ENCODE measurements around the gene UBL4B. TPM values are rescaled to one million over a fixed set of nuclear protein-coding genes. Genes with fewer than 3 reads are reported as not detected.

Gene UBL4B
- total RNA-seq, 2 experiments from 2014 or later: not detected

GRCh38 chr1:110111081-110111480 is 1.2 kb upstream of the UBL4B start:
- Histone ChIP-seq H3K4me3 (ENCODE audit: low read depth, low read length, poor library complexity, severe bottlenecking) (no peak overlapping the region), H3K36me3 (ENCODE audit: insufficient read depth, low read length) (no peaks in the 10 kb centered on the region), H3K27ac (ENCODE audit: low read depth, low read length, poor library complexity, severe bottlenecking) (no peak overlapping the region), H3K4me1 (ENCODE audit: insufficient read depth, low read length, poor library complexity, severe bottlenecking) (no peaks in the 10 kb centered on the region), H3K4me2 (ENCODE audit: low read length) (no peak overlapping the region), H3K79me2 (ENCODE audit: insufficient read depth, low read depth, low read length) (no peaks in the 10 kb centered on the region), H2AFZ (ENCODE audit: low read length) (no peak overlapping the region), H4K20me1 (ENCODE audit: insufficient read depth, low read length) (no peaks in the 10 kb centered on the region), H3K9me3 (ENCODE audit: low read length) (no peaks in the 10 kb centered on the region), H3K9me2 (ENCODE audit: insufficient read depth, low read length) (no peaks in the 10 kb centered on the region)
- ChIA-PET POLR2A (no interaction called here), CTCF (ENCODE audit: unreplicated experiment) (no interaction called here)
- no TSS peak for BruUV-seq (replicated peaks)
- TF ChIP-seq CTCF (conservative IDR thresholded peaks at IDR 0.05; ENCODE audit: low read length) (no peak), EZH2phosphoT487 (IDR thresholded peaks at IDR 0.05; ENCODE audit: borderline replicate concordance, low read depth, low read length) (no peak)
- intact Hi-C loops (cut with micrococcal nuclease; ENCODE audit: unreplicated experiment): no loop called here
- DNase-seq (ENCODE audit: low spot score): no peak

GRCh38 chr1:110112656-110113055 is 413 bp downstream of the UBL4B start:
- H3K4me2 ChIP-seq (ENCODE audit: low read length): no peak overlapping the region
- H3K9me2 ChIP-seq (ENCODE audit: insufficient read depth, low read length): no peaks in the 10 kb centered on the region
- DNase-seq (ENCODE audit: low spot score): no peak
- ChIA-PET CTCF (ENCODE audit: unreplicated experiment) (interaction anchor here (0.7 to 0.9 kb wide), 2 partner anchors 11 to 77 kb away, joined by 3 read pairs; no protein-coding TSS in a partner anchor), POLR2A (no interaction called here)
- no peak overlapping the region for H3K4me3 ChIP-seq (ENCODE audit: low read depth, low read length, poor library complexity, severe bottlenecking)
- H4K20me1 ChIP-seq (ENCODE audit: insufficient read depth, low read length): no peaks in the 10 kb centered on the region
- H3K79me2 ChIP-seq (ENCODE audit: insufficient read depth, low read depth, low read length): no peaks in the 10 kb centered on the region
- no peak overlapping the region for H2AFZ ChIP-seq (ENCODE audit: low read length)
- TF ChIP-seq EZH2phosphoT487 (IDR thresholded peaks at IDR 0.05; ENCODE audit: borderline replicate concordance, low read depth, low read length): no peak
- no peak for TF ChIP-seq CTCF (conservative IDR thresholded peaks at IDR 0.05; ENCODE audit: low read length)
- no peaks in the 10 kb centered on the region for H3K9me3 ChIP-seq (ENCODE audit: low read length)
- H3K4me1 ChIP-seq (ENCODE audit: insufficient read depth, low read length, poor library complexity, severe bottlenecking): no peaks in the 10 kb centered on the region
- no peaks in the 10 kb centered on the region for H3K36me3 ChIP-seq (ENCODE audit: insufficient read depth, low read length)
- no peak overlapping the region for H3K27ac ChIP-seq (ENCODE audit: low read depth, low read length, poor library complexity, severe bottlenecking)
- no TSS peak for BruUV-seq (replicated peaks)
- intact Hi-C loops (cut with micrococcal nuclease; ENCODE audit: unreplicated experiment): no loop called here

- H2AFZ ChIP-seq (ENCODE audit: low read length): no peak overlapping the region
- H4K20me1 ChIP-seq (ENCODE audit: insufficient read depth, low read length): no peaks in the 10 kb centered on the region
- H3K4me1 ChIP-seq (ENCODE audit: insufficient read depth, low read length, poor library complexity, severe bottlenecking): no peaks in the 10 kb centered on the region
- CTCF ChIA-PET (ENCODE audit: unreplicated experiment): no interaction called here
- H3K4me3 ChIP-seq (ENCODE audit: low read depth, low read length, poor library complexity, severe bottlenecking): no peak overlapping the region
- no peak overlapping the region for H3K4me2 ChIP-seq (ENCODE audit: low read length)
- no peaks in the 10 kb centered on the region for H3K9me2 ChIP-seq (ENCODE audit: insufficient read depth, low read length)
- intact Hi-C loops (cut with micrococcal nuclease; ENCODE audit: unreplicated experiment): no loop called here
- H3K36me3 ChIP-seq (ENCODE audit: insufficient read depth, low read length): no peaks in the 10 kb centered on the region
- no peaks in the 10 kb centered on the region for H3K9me3 ChIP-seq (ENCODE audit: low read length)
- no peak for TF ChIP-seq EZH2phosphoT487 (IDR thresholded peaks at IDR 0.05; ENCODE audit: borderline replicate concordance, low read depth, low read length)
- POLR2A ChIA-PET: no interaction called here
- H3K79me2 ChIP-seq (ENCODE audit: insufficient read depth, low read depth, low read length): no peaks in the 10 kb centered on the region
- no peak overlapping the region for H3K27ac ChIP-seq (ENCODE audit: low read depth, low read length, poor library complexity, severe bottlenecking)
- BruUV-seq (replicated peaks): no TSS peak
- no peak for DNase-seq (ENCODE audit: low spot score)
Measured at GRCh38 chr1:110113551-110113950, 1.3 kb downstream of the UBL4B start.

All from OCI-LY7 (cell line).